Naive B cell (primary cell): ENCODE data around the gene WSCD1. TPM values are rescaled to one million over a fixed set of nuclear protein-coding genes. Genes with fewer than 3 reads are reported as not detected.

Source experiments
- ATAC-seq, 2 donors: fragments of 150-1000 bp; cut with Tn5 transposase; 2 replicates each; pipeline ENCODE4 v1.10.0; 2021; ENCODE audit warnings: low read depth in 2 of 2, mild to moderate bottlenecking in 2 of 2, moderate library complexity in 2 of 2
- DNase-seq: peaks from one replicate; pipeline ENCODE4 v3.0.0; 2022
- H3K27ac Mint-ChIP-seq, 6 donors: one replicate each; pipeline ENCODE4 v1.8.0; 2020 to 2022; ENCODE audit warnings: mild to moderate bottlenecking in 6 of 6, mixed read lengths in 6 of 6, moderate library complexity in 5 of 6, inconsistent platforms in 2 of 6
- H3K27me3 Mint-ChIP-seq, 3 donors: one replicate each; pipeline ENCODE4 v1.8.0; 2021 to 2022; ENCODE audit warnings: mixed read lengths in 3 of 3, mild to moderate bottlenecking in 1 of 3
- H3K36me3 Mint-ChIP-seq, 2 donors: one replicate each; pipeline ENCODE4 v1.8.0; 2020 to 2022; ENCODE audit warnings: mixed read lengths in 2 of 2, inconsistent platforms in 1 of 2, mild to moderate bottlenecking in 1 of 2
- H3K4me1 Mint-ChIP-seq, 3 donors: one replicate each; pipeline ENCODE4 v1.8.0; 2020 to 2022; ENCODE audit warnings: mixed read lengths in 3 of 3, inconsistent platforms in 1 of 3, mild to moderate bottlenecking in 1 of 3, moderate library complexity in 1 of 3
- H3K4me3 Mint-ChIP-seq, 8 donors: one replicate each; pipeline ENCODE4 v1.8.0; 2020 to 2022; ENCODE audit warnings: mild to moderate bottlenecking in 8 of 8, mixed read lengths in 8 of 8, moderate library complexity in 8 of 8, inconsistent platforms in 2 of 8
- H3K9me3 Mint-ChIP-seq, 7 donors: one replicate each; pipeline ENCODE4 v1.8.0; 2020 to 2022; ENCODE audit warnings: mixed read lengths in 7 of 7, mild to moderate bottlenecking in 5 of 7, inconsistent platforms in 2 of 7, moderate library complexity in 1 of 7
- polyA plus RNA-seq, 6 donors: library from polyadenylated mRNA; unstranded; fragments of 300-500 nt; fragmentation: Illumina TruSeq; gene quantifications; one replicate each; pipeline ENCODE4 v1.2.3, GENCODE V29; 2021; ENCODE audit warnings: low read depth in 6 of 6

The WSCD1 gene
- polyA plus RNA-seq, 6 donors from 2014 or later, result not detected

GRCh38 chr17:6140188-6140587 lies 70.0 kb downstream of the WSCD1 start:
- H3K4me1 Mint-ChIP-seq, result no peaks in the 10 kb centered on the region
- no peak overlapping the region for H3K27ac Mint-ChIP-seq
- H3K36me3 Mint-ChIP-seq, result no peaks in the 10 kb centered on the region
- no peak overlapping the region for H3K4me3 Mint-ChIP-seq
- peaks cover 0 to 8% (median 0%) of the 10 kb centered on the region in 7 donors for H3K9me3 Mint-ChIP-seq
- no peak for ATAC-seq
- H3K27me3 Mint-ChIP-seq, result peaks cover 11 to 27% (median 21%) of the 10 kb centered on the region in 3 donors
- no peak for DNase-seq

- H3K27me3 Mint-ChIP-seq, result peaks cover 10 to 27% (median 21%) of the 10 kb centered on the region in 3 donors
- peak overlapping the region in 1 of 8 donors; percentile 22 for H3K4me3 Mint-ChIP-seq
- peaks cover 0 to 9% (median 0%) of the 10 kb centered on the region in 7 donors for H3K9me3 Mint-ChIP-seq
- no peak overlapping the region for H3K27ac Mint-ChIP-seq
- H3K36me3 Mint-ChIP-seq, result no peaks in the 10 kb centered on the region
- H3K4me1 Mint-ChIP-seq, result no peaks in the 10 kb centered on the region
- DNase-seq (no peak), ATAC-seq (no peak)
Measured at GRCh38 chr17:6140728-6141330, 70.7 kb downstream of the WSCD1 start.

DNA sequence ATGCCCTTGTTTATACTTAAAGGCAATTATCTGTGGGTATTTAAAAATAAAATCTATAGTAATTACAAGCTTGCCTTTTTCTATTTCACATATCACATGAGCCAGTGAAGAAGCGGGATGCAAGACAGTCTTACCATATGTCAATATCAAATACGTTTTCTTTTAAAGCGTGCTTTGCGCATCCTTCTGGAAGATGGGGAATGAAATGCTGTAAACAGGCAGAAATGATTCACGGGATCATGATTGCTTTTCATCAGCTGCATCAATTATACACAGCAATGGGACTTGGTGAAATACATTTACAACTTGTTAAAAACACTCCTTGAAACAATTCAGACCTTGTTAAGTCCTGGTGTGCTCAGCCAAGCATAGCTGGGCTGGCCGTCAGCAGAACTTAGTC lies 72.5 kb downstream of the WSCD1 start:
- DNase-seq, result no peak
- Mint-ChIP-seq H3K4me1 (no peaks in the 10 kb centered on the region), H3K9me3 (peaks cover 0 to 9% (median 4%) of the 10 kb centered on the region in 7 donors), H3K4me3 (no peak overlapping the region), H3K36me3 (no peaks in the 10 kb centered on the region), H3K27me3 (peaks cover 5 to 19% (median 14%) of the 10 kb centered on the region in 3 donors), H3K27ac (no peak overlapping the region)
- no peak for ATAC-seq

GRCh38 chr17:6145946-6146345 lies 75.8 kb downstream of the WSCD1 start:
- H3K27me3 Mint-ChIP-seq, result peaks cover 7 to 28% (median 20%) of the 10 kb centered on the region in 3 donors
- no peak overlapping the region for H3K4me3 Mint-ChIP-seq
- DNase-seq (no peak), ATAC-seq (no peak)
- H3K27ac Mint-ChIP-seq, result no peak overlapping the region
- peaks cover 0 to 11% (median 8%) of the 10 kb centered on the region in 7 donors for H3K9me3 Mint-ChIP-seq
- H3K36me3 Mint-ChIP-seq, result no peaks in the 10 kb centered on the region
- no peaks in the 10 kb centered on the region for H3K4me1 Mint-ChIP-seq

DNA sequence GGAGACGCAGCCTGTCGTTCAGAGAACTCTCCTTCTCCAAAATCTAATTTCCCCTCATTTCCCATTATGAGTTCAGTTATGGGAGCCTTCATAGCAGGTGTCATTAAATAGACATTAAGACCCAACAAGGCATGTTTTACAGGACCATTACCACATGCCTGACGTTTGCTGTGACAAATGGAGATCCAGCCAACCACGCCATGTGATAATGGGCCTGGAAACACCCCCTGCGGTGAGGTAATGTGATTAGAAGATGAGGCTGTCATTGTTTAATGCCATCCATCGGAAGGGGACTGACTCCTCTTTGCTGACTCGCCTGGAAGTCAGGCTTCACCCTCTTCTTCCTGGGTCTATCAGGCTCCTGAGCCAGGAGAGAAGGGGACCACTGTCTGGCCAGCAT lies 76.9 kb downstream of the WSCD1 start:
- Mint-ChIP-seq H3K27me3 (peaks cover 7 to 22% (median 20%) of the 10 kb centered on the region in 3 donors), H3K36me3 (no peaks in the 10 kb centered on the region), H3K4me1 (no peaks in the 10 kb centered on the region), H3K27ac (no peak overlapping the region), H3K9me3 (peaks cover 0 to 9% (median 6%) of the 10 kb centered on the region in 7 donors), H3K4me3 (no peak overlapping the region)
- DNase-seq (no peak), ATAC-seq (no peak)

DNA sequence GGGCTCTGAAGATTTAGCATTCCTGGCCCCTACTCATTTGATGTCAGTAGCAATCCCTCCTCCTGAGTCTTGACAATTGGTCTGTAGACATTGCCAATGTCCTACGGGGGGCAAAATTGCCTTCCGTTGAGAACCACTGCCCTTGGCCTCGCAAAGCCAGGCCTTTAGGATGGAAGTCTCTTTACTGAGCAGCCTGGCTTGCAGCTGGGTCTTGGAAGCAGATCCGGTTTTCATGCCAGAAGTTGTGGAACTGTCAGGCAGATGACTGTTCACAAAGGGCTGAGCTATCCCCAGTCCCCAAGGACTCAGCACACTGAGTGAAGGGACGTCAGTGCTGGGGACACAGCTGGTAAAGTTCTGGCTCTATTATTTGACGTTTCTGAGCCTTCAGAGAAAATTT lies 83.2 kb downstream of the WSCD1 start:
- Mint-ChIP-seq H3K36me3 (no peaks in the 10 kb centered on the region), H3K27me3 (peaks cover 7 to 30% (median 16%) of the 10 kb centered on the region in 3 donors), H3K4me3 (no peak overlapping the region), H3K4me1 (no peaks in the 10 kb centered on the region), H3K9me3 (peaks cover 0 to 9% (median 6%) of the 10 kb centered on the region in 7 donors), H3K27ac (no peak overlapping the region)
- no peak for DNase-seq
- no peak for ATAC-seq

- Mint-ChIP-seq H3K9me3 (peaks cover 0 to 9% (median 2%) of the 10 kb centered on the region in 7 donors), H3K4me3 (no peak overlapping the region), H3K27ac (no peak overlapping the region), H3K27me3 (peaks cover 10 to 12% (median 12%) of the 10 kb centered on the region in 3 donors), H3K36me3 (no peaks in the 10 kb centered on the region), H3K4me1 (no peaks in the 10 kb centered on the region)
- DNase-seq, result no peak
- ATAC-seq, result no peak
Measured at GRCh38 chr17:6157716-6158115, 87.5 kb downstream of the WSCD1 start.

- no peak overlapping the region for H3K27ac Mint-ChIP-seq
- peaks cover 14 to 26% (median 16%) of the 10 kb centered on the region in 3 donors for H3K27me3 Mint-ChIP-seq
- H3K36me3 Mint-ChIP-seq, result no peaks in the 10 kb centered on the region
- H3K4me3 Mint-ChIP-seq, result no peak overlapping the region
- DNase-seq (no peak), ATAC-seq (no peak)
- H3K9me3 Mint-ChIP-seq, result peaks cover 0 to 5% (median 0%) of the 10 kb centered on the region in 7 donors
- H3K4me1 Mint-ChIP-seq, result no peaks in the 10 kb centered on the region
Measured at GRCh38 chr17:6159541-6160231, 89.5 kb downstream of the WSCD1 start.

GRCh38 chr17:6160232-6160555 lies 90.0 kb downstream of the WSCD1 start:
- no peak for ATAC-seq
- H3K4me1 Mint-ChIP-seq, result no peaks in the 10 kb centered on the region
- H3K27ac Mint-ChIP-seq, result no peak overlapping the region
- H3K27me3 Mint-ChIP-seq, result peaks cover 14 to 27% (median 16%) of the 10 kb centered on the region in 3 donors
- no peak for DNase-seq
- H3K36me3 Mint-ChIP-seq, result no peaks in the 10 kb centered on the region
- no peak overlapping the region for H3K4me3 Mint-ChIP-seq
- H3K9me3 Mint-ChIP-seq, result peaks cover 0 to 5% (median 0%) of the 10 kb centered on the region in 7 donors

DNA sequence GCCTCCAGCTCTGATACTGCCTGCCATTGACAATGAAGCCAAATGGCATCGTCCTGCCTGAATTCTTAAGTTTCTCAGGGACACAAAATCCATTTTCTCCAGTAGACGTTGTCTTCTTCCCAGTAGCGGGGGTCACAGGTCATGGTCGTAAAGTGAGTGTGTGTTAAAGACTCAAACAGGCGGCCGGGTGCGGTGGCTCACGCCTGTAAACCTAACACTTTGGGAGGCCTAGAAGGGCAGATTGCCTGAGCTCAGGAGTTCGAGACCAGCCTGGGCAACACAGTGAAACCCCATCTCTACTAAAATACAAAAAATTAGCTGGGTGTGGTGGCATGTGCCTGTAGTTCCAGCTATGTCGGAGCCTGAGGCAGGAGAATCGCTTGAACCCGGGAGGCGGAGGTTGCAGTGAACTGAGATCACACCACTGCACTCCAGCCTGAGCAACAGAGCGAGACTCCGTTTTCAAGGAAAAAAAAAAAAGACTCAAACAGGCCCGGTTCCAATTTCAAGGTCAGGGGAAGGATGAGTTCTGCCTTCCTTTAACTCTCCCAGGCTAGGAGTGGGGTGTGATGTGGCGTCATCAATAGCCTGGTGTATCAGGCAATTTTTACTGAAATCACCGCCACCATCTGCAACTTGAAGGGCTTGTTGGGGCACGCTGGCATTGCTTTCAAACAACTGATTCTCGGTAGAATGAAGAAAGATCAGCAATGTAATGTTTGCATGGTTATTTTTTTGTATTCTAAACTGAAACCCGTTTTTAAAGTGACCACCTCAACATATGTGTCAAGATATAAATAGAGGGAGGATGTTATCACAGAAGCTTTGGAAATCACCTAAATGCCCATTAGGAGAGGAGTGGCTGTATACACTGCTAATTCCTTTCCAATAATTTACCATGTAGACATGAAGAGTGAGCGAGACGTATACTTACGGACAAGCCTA lies 91.0 kb downstream of the WSCD1 start:
- Mint-ChIP-seq H3K4me3 (no peak overlapping the region), H3K4me1 (no peaks in the 10 kb centered on the region), H3K36me3 (no peaks in the 10 kb centered on the region), H3K27me3 (peaks cover 14 to 27% (median 16%) of the 10 kb centered on the region in 3 donors), H3K9me3 (peaks cover 0 to 3% (median 0%) of the 10 kb centered on the region in 7 donors), H3K27ac (no peak overlapping the region)
- DNase-seq (no peak), ATAC-seq (no peak)

GRCh38 chr17:6162216-6162615 lies 92.0 kb downstream of the WSCD1 start:
- no peaks in the 10 kb centered on the region for H3K4me1 Mint-ChIP-seq
- DNase-seq (no peak), ATAC-seq (no peak)
- H3K36me3 Mint-ChIP-seq, result no peaks in the 10 kb centered on the region
- H3K4me3 Mint-ChIP-seq, result no peak overlapping the region
- no peaks in the 10 kb centered on the region for H3K9me3 Mint-ChIP-seq
- no peak overlapping the region for H3K27ac Mint-ChIP-seq
- peaks cover 14 to 27% (median 16%) of the 10 kb centered on the region in 3 donors for H3K27me3 Mint-ChIP-seq

GRCh38 chr17:6162892-6163291 lies 92.7 kb downstream of the WSCD1 start:
- Mint-ChIP-seq H3K4me1 (no peaks in the 10 kb centered on the region), H3K27me3 (peaks cover 11 to 27% (median 14%) of the 10 kb centered on the region in 3 donors), H3K36me3 (no peaks in the 10 kb centered on the region), H3K9me3 (no peaks in the 10 kb centered on the region), H3K27ac (no peak overlapping the region), H3K4me3 (no peak overlapping the region)
- DNase-seq (no peak), ATAC-seq (no peak)

DNA sequence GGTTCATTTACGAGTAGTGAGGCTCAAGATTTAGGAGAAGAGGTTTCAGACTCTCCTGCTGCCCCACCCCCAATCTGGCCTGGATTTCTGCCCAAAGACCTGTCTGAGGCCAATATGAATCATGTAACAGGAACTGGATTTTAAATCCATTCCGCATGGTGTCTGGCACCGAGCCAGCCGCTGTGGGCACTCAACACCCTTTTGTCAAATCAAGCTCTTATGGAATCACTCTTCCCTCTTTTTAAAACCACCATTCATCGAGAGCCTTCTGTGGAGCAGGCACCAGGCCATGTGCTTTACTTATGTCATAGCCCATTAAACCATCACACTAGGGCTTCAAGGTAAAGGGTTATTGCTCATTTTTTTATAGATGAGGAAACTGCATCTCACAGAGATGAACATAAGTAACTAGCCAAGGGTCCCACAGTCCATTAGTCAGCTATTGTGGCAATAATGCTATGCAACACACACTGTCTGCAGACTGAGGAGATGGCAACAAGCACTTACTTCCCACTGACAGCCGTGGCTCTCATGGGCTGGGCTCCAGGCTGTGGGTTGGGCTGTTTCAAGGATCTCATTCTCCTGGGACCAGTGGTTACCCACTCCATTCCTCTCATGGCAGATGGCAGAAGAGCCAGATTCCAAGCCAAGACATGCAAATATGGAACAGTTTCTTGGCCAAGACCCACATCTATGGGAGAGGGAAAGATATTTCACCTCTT lies 93.6 kb downstream of the WSCD1 start:
- H3K4me3 Mint-ChIP-seq, result no peak overlapping the region
- no peak overlapping the region for H3K27ac Mint-ChIP-seq
- H3K9me3 Mint-ChIP-seq, result no peaks in the 10 kb centered on the region
- H3K4me1 Mint-ChIP-seq, result no peaks in the 10 kb centered on the region
- H3K27me3 Mint-ChIP-seq, result peaks cover 4 to 27% (median 14%) of the 10 kb centered on the region in 3 donors
- H3K36me3 Mint-ChIP-seq, result no peaks in the 10 kb centered on the region
- DNase-seq (no peak), ATAC-seq (no peak)
